Hindlimb muscle (tissue), 1 donor: ENCODE measurements around the gene TESK2. TPM values are rescaled to one million over a fixed set of nuclear protein-coding genes. Genes with fewer than 3 reads are reported as not detected.

Experiments
- DNase-seq: peaks from one replicate; pipeline ENCODE4 v3.0.0-alpha.2; 2013
- polyA plus RNA-seq: library from polyadenylated mRNA; unstranded; fragments of 120-200 nt; gene quantifications from one replicate; pipeline ENCODE4 v1.2.1, GENCODE V29; 2013; ENCODE audit not compliant: insufficient read length

The TESK2 gene
- polyA plus RNA-seq, 1 donor: 2.1 TPM

DNA sequence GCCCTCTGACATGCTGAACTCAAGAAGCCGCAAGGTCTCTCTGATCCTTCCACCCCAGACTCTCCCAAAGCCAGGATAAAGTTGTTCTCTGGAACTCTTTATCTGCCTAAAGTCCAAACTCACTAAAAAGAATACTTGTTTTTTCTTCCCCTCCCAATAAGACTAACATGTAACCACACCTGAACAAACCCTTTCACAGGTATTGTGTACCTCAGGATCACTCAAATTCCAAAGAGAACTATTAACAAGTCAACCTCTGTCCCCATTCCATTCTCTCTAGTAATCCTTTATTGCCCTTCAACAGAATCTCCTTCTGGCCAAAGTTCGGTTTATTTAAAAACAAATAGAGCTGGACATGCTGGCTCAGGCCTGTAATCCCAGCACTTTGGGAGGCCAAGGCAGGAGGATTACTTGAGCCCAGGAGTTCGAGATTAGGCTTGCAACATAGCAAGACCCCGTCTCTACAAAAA, 155.1 kb downstream of the TESK2 start:
- DNase-seq: no peak

- DNase-seq: no peak
Observed at GRCh38 chr1:45334308-45335245, 156.4 kb downstream of the TESK2 start.

DNA sequence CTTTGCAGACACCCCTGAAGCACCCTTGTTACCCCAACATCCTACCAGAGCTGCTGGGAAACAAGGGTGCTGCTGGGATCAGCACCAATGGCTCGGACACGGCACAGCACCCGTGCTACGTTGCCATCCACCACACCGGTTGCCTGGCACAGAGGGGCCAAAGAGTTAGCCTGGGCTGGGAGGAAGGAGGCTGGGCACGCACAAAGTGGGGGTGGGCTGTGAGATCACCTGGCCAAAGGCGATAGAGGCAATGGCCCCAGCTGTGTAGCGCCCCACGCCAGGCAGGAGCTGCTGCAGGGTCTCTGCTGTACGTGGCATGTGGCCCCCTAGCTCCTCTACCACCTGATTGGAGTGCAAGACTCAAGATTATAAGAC, 158.6 kb downstream of the TESK2 start:
- no peak for DNase-seq

- DNase-seq: no peak
Observed at GRCh38 chr1:45331436-45332345, 159.3 kb downstream of the TESK2 start.

DNA sequence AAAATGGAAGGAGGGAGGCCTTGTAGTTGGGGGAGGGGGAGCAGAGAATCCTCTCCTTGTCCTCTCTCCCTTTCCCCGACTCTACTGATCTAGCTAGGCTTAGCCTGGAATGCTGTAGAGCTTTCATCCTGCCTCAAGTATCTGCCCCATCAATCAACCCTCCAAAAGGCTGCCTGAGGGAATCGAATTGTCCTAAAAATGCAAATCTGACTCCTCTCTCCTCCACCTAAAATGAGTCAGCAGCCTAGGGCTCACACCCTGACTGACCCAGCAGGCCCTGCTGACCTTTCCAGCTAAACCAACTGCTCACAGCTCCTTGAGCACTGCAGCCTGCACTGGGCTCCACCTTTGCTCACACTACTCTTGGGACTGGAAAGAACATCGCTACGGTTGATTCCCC, 161.5 kb downstream of the TESK2 start:
- DNase-seq: no peak

- no peak for DNase-seq
Observed at GRCh38 chr1:45328680-45329079, 162.3 kb downstream of the TESK2 start.

GRCh38 chr1:45327644-45328515, 163.1 kb downstream of the TESK2 start:
- DNase-seq: no peak

DNA sequence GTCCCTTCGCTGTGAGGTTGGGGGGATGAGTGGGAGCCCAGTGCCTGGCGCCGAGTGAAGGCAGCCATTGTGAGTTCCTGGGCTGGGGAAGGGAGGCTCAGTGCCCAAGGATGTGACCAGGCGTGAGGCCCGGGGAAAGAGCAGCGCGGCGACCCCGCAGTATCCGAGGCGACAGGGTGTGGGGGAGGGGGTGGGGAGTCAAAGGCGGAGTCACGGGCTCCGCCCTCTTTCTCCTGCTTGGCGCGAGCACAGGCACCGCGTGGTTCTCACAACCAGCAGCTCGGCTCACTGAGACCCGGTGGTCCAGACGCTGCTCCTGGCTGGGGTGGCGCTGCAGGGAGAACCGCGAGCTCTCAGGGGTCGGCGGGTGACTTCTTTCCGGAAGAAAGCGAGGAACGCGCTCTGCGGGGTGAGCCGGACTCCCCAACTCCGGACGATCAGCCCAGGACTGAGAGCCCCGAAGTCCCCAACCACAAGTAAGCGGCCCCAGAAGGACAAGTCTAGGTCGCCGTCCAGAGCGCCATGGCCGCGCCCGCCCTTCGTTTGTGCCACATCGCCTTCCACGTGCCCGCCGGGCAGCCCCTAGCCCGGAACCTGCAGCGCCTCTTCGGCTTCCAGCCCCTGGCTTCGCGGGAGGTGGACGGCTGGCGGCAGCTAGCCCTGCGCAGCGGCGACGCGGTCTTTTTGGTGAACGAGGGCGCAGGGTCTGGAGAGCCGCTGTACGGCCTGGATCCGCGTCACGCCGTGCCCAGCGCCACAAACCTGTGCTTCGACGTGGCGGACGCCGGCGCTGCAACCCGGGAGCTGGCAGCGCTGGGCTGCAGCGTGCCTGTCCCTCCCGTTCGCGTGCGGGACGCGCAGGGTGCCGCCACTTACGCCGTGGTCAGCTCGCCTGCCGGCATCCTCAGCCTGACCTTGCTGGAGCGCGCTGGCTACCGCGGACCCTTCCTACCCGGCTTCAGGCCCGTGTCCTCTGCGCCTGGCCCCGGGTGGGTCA, 164.0 kb downstream of the TESK2 start, which contains the start of gene HPDL:
TSS of gene HPDL (plus strand) at position 269 of the 997 bp plus-strand sequence. CDS start at position 523, 254 bp downstream.
- DNase-seq: peak; percentile 78

- DNase-seq: no peak
Observed at GRCh38 chr1:45325851-45326506, 165.0 kb downstream of the TESK2 start.

- no peak for DNase-seq
Observed at GRCh38 chr1:45322486-45323040, 168.4 kb downstream of the TESK2 start.

- no peak for DNase-seq
Observed at GRCh38 chr1:45321444-45321843, 169.5 kb downstream of the TESK2 start.

DNA sequence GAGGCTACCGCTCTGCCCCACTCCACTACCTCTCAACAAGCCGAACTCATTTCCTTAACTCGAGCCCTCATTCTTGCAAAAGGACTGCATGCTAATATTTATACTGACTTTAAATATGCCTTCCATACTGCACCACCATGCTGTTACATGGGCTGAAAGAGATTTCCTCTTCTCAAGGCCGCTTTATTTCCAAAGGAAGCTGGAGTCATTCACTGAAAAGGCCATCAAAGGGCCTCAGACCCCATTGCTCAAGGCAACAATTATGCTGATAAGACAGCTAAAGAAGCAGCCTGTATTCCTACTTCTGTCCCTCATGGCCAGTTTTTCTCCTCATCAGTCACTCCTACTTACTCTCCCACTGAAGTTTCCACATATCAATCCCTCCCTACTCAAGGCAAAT, 171.2 kb downstream of the TESK2 start:
- DNase-seq: no peak

DNA sequence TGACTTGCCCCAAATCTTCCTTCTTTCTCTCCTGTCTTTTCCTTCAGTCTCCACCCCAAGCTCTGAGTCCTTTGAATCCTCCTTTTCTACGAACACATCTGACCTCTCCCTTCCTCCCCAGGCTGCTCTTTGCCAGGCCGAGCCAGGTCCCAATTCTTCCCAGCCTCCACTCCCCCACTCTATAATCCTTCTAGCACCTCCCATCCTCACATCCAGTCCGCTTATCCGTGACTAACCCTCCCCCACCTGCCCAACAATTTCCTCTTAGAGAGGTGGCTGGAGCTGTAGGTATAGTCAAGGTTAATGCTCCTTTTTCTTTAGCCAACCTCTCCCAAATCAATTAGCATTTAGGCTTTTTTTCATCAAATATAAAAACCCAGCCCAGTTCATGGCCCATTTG, 173.8 kb downstream of the TESK2 start:
- DNase-seq: no peak

GRCh38 chr1:45314266-45314665, 176.7 kb downstream of the TESK2 start:
- DNase-seq: no peak

DNA sequence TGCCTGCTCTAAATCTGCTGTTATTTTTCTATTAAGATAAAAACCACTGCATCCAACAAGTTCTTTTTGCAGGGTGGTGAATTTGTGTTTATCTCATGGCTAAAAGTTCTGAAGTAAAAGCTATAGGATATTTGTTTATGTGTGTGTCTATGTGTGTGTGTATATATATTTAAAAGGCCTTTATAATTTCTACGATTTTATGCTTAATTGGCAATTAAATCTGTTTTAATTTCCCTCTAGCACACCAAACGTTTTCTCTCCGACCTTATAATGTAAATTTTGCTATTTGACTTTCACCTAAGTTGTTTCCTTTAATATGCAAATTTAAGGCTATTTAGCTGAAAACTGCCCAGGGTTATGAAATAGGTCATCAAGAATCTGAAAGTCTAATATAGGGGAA, 184.1 kb downstream of the TESK2 start:
- no peak for DNase-seq

DNA sequence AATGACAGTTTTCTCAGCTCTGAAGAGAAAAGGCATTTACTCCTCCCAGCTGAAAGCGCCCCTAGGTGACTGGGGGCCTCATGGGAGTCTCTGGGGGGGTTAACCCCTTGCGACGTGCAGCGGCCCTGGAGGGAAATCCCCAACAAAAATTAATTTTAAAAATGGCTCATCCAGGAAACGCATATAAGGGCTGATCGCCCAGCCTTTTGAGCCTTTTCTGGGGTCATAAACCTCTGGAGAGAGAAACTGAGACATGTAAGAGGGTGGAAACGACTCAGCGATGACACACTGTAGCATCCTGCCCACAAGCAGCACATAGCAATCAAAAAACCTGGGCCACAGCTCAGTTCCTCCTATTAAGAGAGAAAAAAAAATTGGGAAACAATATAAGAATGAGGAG, 184.6 kb downstream of the TESK2 start:
- DNase-seq: no peak

GRCh38 chr1:45305231-45305630, 185.7 kb downstream of the TESK2 start:
- no peak for DNase-seq

DNA sequence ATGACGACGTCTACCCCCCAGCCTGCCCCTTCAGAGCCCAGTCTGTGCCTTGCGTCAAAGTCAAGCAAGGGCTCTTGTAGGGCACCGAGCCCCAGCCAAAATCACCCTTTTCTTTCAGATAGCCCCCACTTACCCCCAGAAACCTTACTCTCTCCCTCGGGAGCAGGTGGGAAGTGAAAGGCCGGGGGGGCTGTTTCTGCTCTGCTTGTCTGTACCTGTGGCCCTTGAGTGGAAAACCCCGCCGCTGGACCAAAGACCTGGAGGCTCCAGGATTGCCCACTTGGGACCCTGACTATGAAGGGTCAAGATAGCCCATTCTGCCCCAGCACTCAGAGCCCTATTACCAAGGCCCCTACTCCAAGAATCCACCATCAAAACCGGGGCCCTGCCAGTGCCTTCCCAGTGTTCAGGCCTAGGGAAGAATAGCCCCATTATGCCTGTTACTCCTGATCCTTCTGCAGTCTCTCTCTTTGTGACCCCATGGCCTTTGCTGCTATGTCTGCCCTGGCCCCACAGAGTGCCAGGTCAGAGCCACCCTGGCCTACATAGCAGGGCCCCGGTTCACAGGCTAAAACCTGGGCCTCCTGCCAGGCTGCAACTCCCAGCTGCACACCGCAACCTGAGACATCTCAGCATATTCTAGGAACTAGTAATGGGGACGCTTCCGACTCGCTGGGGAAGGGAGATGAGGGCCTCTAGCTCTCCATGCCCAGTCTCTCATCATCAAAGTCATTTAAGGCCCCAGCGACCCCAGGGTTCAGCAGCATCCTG, 186.5 kb downstream of the TESK2 start:
- peak; percentile 19 for DNase-seq
